Uterus (tissue), 2 donors: ENCODE measurements around the gene GPC2.

Source experiments
- POLR2A ChIP-seq, 2 donors: fragments of 450-650 bp; IDR thresholded peaks; one replicate each; pipeline ENCODE4 v1.6.1; 2016; ENCODE audit warnings: antibody characterized with exemption in 2 of 2, mild to moderate bottlenecking in 1 of 2, moderate library complexity in 1 of 2
- TF ChIP-seq, protein P1 (sequence below), 4 experiments: fragments of 200-600 bp in 2 of 4; fragments of 450-650 bp in 2 of 4; sonication (generic) in 2 of 4; IDR thresholded peaks; one replicate each; pipeline ENCODE4 v1.5.1; 2016 to 2019; ENCODE audit warnings: antibody characterized with exemption in 4 of 4, mild to moderate bottlenecking in 2 of 4, moderate library complexity in 1 of 4

DNA sequence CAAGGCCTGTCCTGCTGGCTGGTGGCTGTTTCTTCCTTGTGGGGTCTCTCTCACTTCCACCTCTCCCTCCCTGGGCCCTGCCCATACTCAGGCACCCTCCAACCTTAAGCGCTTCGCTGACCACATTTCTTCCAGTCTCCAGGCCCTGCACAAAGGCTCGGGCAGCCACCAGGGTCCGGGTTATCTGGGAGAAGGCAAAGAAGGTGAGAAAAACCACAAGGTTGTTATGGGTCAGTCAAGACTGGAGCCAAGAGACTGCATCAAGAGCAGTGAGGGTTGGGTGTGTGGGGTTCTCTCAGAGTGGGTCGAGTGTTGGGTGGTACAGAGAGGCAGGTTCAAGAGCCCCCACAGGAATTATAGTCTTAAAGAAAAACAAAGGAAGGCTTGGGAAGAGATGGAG lies 2.6 kb downstream of the GPC2 start:
- no peak for TF ChIP-seq POLR2A (IDR thresholded peaks at IDR 0.05)
- TF ChIP-seq, protein P1, sequence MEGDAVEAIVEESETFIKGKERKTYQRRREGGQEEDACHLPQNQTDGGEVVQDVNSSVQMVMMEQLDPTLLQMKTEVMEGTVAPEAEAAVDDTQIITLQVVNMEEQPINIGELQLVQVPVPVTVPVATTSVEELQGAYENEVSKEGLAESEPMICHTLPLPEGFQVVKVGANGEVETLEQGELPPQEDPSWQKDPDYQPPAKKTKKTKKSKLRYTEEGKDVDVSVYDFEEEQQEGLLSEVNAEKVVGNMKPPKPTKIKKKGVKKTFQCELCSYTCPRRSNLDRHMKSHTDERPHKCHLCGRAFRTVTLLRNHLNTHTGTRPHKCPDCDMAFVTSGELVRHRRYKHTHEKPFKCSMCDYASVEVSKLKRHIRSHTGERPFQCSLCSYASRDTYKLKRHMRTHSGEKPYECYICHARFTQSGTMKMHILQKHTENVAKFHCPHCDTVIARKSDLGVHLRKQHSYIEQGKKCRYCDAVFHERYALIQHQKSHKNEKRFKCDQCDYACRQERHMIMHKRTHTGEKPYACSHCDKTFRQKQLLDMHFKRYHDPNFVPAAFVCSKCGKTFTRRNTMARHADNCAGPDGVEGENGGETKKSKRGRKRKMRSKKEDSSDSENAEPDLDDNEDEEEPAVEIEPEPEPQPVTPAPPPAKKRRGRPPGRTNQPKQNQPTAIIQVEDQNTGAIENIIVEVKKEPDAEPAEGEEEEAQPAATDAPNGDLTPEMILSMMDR (IDR thresholded peaks at IDR 0.05) = no peak
